Measurements from ENCODE around the gene METTL17. TPM values are rescaled to one million over a fixed set of nuclear protein-coding genes. Genes with fewer than 3 reads are reported as not detected.
A peak's percentile ranks its signal among the peaks of the same experiment; 100 is the strongest.

METTL17 gene
- total and polyA plus RNA-seq, 4 donors = 20.0 to 88.6 (median 45.3) TPM

DNA sequence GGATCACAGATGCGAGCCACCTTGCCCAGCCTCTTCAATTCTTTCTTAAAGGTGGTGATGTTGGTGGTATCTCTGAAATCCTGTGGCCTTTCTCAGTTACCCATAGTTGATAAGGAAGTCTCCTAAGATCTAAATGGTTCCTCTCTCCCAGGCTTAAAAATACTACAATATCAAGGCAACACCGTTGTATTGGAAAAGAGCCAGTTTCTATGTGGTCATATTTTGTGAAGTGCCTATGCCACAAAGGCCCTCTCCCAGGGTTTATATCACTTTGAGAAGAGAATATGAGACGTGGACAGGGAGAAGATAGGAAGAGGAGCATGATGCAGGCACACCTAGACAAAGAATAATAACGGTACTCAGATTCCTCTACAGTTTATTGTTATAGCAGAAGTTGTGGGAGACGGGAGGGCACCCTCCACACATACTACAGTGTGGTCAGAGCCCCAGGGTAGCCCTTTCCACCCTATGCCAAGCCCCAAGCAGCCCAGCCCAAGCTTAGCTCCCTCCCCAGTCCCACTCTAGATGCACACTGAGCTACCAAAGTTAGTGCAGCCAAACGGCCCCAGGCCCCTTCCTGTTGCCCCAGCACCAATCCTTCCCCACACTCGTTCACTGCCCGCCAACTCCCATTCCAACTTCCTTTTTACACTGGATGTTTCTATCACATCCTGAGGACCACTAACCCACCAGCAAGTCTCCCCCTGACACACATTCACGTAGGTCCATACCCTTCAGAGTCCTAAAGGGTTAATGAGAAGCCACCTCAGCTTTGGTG, 26.8 kb downstream of the METTL17 start:
- Histone ChIP-seq H3K9me3 (ENCODE audit: control insufficient read depth, low read length) (no peaks in the 10 kb centered on the region), H3K27me3 (ENCODE audit: control insufficient read depth in 1 of 2, insufficient read depth in 2 of 2, low read length in 1 of 2) (no peaks in the 10 kb centered on the region), H3K27ac (ENCODE audit: low read depth in 1 of 2, low read length in 2 of 2) (no peak overlapping the region), H3K36me3 (ENCODE audit: control insufficient read depth in 1 of 2, insufficient read depth in 2 of 2, low read length in 1 of 2) (peaks cover 0 to 5% of the 10 kb centered on the region in 2 donors), H3K4me3 (ENCODE audit: low read length in 2 of 2) (no peak overlapping the region), H3K4me1 (ENCODE audit: control insufficient read depth in 1 of 2, insufficient read depth in 2 of 2, low read length in 2 of 2) (no peaks in the 10 kb centered on the region)
- WGBS, 2 donors = 62 to 66% methylated on average over 9 of the region's 9 CpGs
- ATAC-seq (ENCODE audit: low FRiP score) = no peak
- intact Hi-C loops (cut with DNase I) = loop anchor here (5.0 kb wide), 2 partner anchors 76 to 91 kb away; no protein-coding TSS in a partner anchor
- no peak for DNase-seq

GRCh38 chr14:21017528-21018245, 27.9 kb downstream of the METTL17 start:
- DNase-seq (no peak), ATAC-seq (ENCODE audit: low FRiP score) (no peak)
- no peaks in the 10 kb centered on the region for H3K9me3 ChIP-seq (ENCODE audit: control insufficient read depth, low read length)
- H3K4me1 ChIP-seq (ENCODE audit: control insufficient read depth in 1 of 2, insufficient read depth in 2 of 2, low read length in 2 of 2) = no peaks in the 10 kb centered on the region
- H3K4me3 ChIP-seq (ENCODE audit: low read length in 2 of 2) = no peak overlapping the region
- WGBS, 2 donors = 83 to 86% methylated on average over 28 of the region's 28 CpGs
- no peak overlapping the region for H3K27ac ChIP-seq (ENCODE audit: low read depth in 1 of 2, low read length in 2 of 2)
- H3K27me3 ChIP-seq (ENCODE audit: control insufficient read depth in 1 of 2, insufficient read depth in 2 of 2, low read length in 1 of 2) = no peaks in the 10 kb centered on the region
- intact Hi-C loops (cut with DNase I) = loop anchor here (5.0 kb wide), 2 partner anchors 75 to 90 kb away; no protein-coding TSS in a partner anchor
- peaks cover 0 to 5% of the 10 kb centered on the region in 2 donors for H3K36me3 ChIP-seq (ENCODE audit: control insufficient read depth in 1 of 2, insufficient read depth in 2 of 2, low read length in 1 of 2)

- DNase-seq = no peak
- ATAC-seq (ENCODE audit: low FRiP score) = no peak
- Histone ChIP-seq H3K4me3 (ENCODE audit: low read length in 2 of 2) (no peak overlapping the region), H3K9me3 (ENCODE audit: control insufficient read depth, low read length) (no peaks in the 10 kb centered on the region), H3K4me1 (ENCODE audit: control insufficient read depth in 1 of 2, insufficient read depth in 2 of 2, low read length in 2 of 2) (no peaks in the 10 kb centered on the region), H3K27ac (ENCODE audit: low read depth in 1 of 2, low read length in 2 of 2) (no peak overlapping the region), H3K27me3 (ENCODE audit: control insufficient read depth in 1 of 2, insufficient read depth in 2 of 2, low read length in 1 of 2) (no peaks in the 10 kb centered on the region), H3K36me3 (ENCODE audit: control insufficient read depth in 1 of 2, insufficient read depth in 2 of 2, low read length in 1 of 2) (peaks cover 0 to 5% of the 10 kb centered on the region in 2 donors)
- WGBS, 2 donors = 85 to 92% methylated on average over 7 of the region's 7 CpGs
- intact Hi-C loops (cut with DNase I) = loop anchor here (5.0 kb wide), 2 partner anchors 74 to 89 kb away; no protein-coding TSS in a partner anchor
Measured at GRCh38 chr14:21018286-21018685, 28.5 kb downstream of the METTL17 start.

GRCh38 chr14:21018781-21019180, 29.0 kb downstream of the METTL17 start:
- DNase-seq = no peak
- Histone ChIP-seq H3K27ac (ENCODE audit: low read depth in 1 of 2, low read length in 2 of 2) (no peak overlapping the region), H3K36me3 (ENCODE audit: control insufficient read depth in 1 of 2, insufficient read depth in 2 of 2, low read length in 1 of 2) (peaks cover 0 to 5% of the 10 kb centered on the region in 2 donors), H3K4me1 (ENCODE audit: control insufficient read depth in 1 of 2, insufficient read depth in 2 of 2, low read length in 2 of 2) (no peaks in the 10 kb centered on the region), H3K4me3 (ENCODE audit: low read length in 2 of 2) (no peak overlapping the region), H3K27me3 (ENCODE audit: control insufficient read depth in 1 of 2, insufficient read depth in 2 of 2, low read length in 1 of 2) (no peaks in the 10 kb centered on the region), H3K9me3 (ENCODE audit: control insufficient read depth, low read length) (no peaks in the 10 kb centered on the region)
- intact Hi-C loops (cut with DNase I) = loop anchor here (5.0 kb wide), 2 partner anchors 74 to 89 kb away; no protein-coding TSS in a partner anchor
- 92 to 97% methylated on average over 3 of the region's 3 CpGs for WGBS, 2 donors
- no peak for ATAC-seq (ENCODE audit: low FRiP score)

- no peak for ATAC-seq (ENCODE audit: low FRiP score)
- Histone ChIP-seq H3K4me1 (ENCODE audit: control insufficient read depth in 1 of 2, insufficient read depth in 2 of 2, low read length in 2 of 2) (no peaks in the 10 kb centered on the region), H3K27me3 (ENCODE audit: control insufficient read depth in 1 of 2, insufficient read depth in 2 of 2, low read length in 1 of 2) (no peaks in the 10 kb centered on the region), H3K4me3 (ENCODE audit: low read length in 2 of 2) (no peak overlapping the region), H3K36me3 (ENCODE audit: control insufficient read depth in 1 of 2, insufficient read depth in 2 of 2, low read length in 1 of 2) (peaks cover 0 to 5% of the 10 kb centered on the region in 2 donors), H3K27ac (ENCODE audit: low read depth in 1 of 2, low read length in 2 of 2) (no peak overlapping the region), H3K9me3 (ENCODE audit: control insufficient read depth, low read length) (no peaks in the 10 kb centered on the region)
- no peak for DNase-seq
- WGBS, 2 donors = 54 to 62% methylated on average over 1 of the region's 1 CpG
- intact Hi-C loops (cut with DNase I) = loop anchor here (5.0 kb wide), 2 partner anchors 73 to 88 kb away; no protein-coding TSS in a partner anchor
Measured at GRCh38 chr14:21019366-21019765, 29.6 kb downstream of the METTL17 start.

DNA sequence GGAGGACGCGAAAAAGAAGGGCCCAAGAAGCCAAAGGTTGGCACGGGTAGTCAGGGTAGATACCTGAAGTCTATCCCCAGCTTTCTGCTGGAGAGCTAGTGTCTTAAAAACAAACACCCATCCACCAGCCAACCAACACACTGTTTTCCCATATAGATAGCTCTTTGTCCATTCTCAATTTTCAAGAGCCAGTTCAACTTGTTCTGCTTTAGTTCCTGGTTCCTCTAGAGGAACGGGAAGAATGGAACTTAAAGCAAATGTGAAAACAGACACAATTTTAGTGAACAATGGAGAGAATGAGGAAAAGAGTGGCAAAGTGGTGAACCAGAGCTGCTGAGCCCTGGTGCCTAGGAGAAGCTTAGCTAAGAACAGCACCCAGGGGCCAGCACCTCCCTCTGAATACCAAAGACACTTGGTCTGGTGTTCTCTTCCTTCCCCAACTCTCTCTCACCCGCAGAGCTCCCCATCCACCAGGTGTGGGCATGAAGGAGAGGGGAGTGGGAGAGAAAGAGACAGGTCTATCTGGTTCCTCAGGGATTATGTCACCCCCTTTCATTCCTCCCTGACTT, 31.3 kb downstream of the METTL17 start:
- no peaks in the 10 kb centered on the region for H3K9me3 ChIP-seq (ENCODE audit: control insufficient read depth, low read length)
- no peak overlapping the region for H3K27ac ChIP-seq (ENCODE audit: low read depth in 1 of 2, low read length in 2 of 2)
- H3K4me1 ChIP-seq (ENCODE audit: control insufficient read depth in 1 of 2, insufficient read depth in 2 of 2, low read length in 2 of 2) = no peaks in the 10 kb centered on the region
- H3K4me3 ChIP-seq (ENCODE audit: low read length in 2 of 2) = no peak overlapping the region
- intact Hi-C loops (cut with DNase I) = no loop called here
- WGBS, 2 donors = 87 to 90% methylated on average over 5 of the region's 5 CpGs
- peaks cover 0 to 5% of the 10 kb centered on the region in 2 donors for H3K36me3 ChIP-seq (ENCODE audit: control insufficient read depth in 1 of 2, insufficient read depth in 2 of 2, low read length in 1 of 2)
- H3K27me3 ChIP-seq (ENCODE audit: control insufficient read depth in 1 of 2, insufficient read depth in 2 of 2, low read length in 1 of 2) = no peaks in the 10 kb centered on the region
- ATAC-seq (ENCODE audit: low FRiP score) (no peak), DNase-seq (no peak)

GRCh38 chr14:21022686-21023085, 32.9 kb downstream of the METTL17 start:
- DNase-seq (no peak), ATAC-seq (ENCODE audit: low FRiP score) (no peak)
- H3K9me3 ChIP-seq (ENCODE audit: control insufficient read depth, low read length) = no peaks in the 10 kb centered on the region
- no peak overlapping the region for H3K4me3 ChIP-seq (ENCODE audit: low read length in 2 of 2)
- peaks cover 0 to 5% of the 10 kb centered on the region in 2 donors for H3K36me3 ChIP-seq (ENCODE audit: control insufficient read depth in 1 of 2, insufficient read depth in 2 of 2, low read length in 1 of 2)
- no peaks in the 10 kb centered on the region for H3K27me3 ChIP-seq (ENCODE audit: control insufficient read depth in 1 of 2, insufficient read depth in 2 of 2, low read length in 1 of 2)
- WGBS, 2 donors = 82 to 83% methylated on average over 5 of the region's 5 CpGs
- peaks cover 0 to 3% of the 10 kb centered on the region in 2 donors for H3K4me1 ChIP-seq (ENCODE audit: control insufficient read depth in 1 of 2, insufficient read depth in 2 of 2, low read length in 2 of 2)
- no peak overlapping the region for H3K27ac ChIP-seq (ENCODE audit: low read depth in 1 of 2, low read length in 2 of 2)
- intact Hi-C loops (cut with DNase I) = no loop called here

GRCh38 chr14:21023174-21023573, 33.4 kb downstream of the METTL17 start:
- Histone ChIP-seq H3K27me3 (ENCODE audit: control insufficient read depth in 1 of 2, insufficient read depth in 2 of 2, low read length in 1 of 2) (no peaks in the 10 kb centered on the region), H3K4me3 (ENCODE audit: low read length in 2 of 2) (no peak overlapping the region), H3K27ac (ENCODE audit: low read depth in 1 of 2, low read length in 2 of 2) (no peak overlapping the region), H3K4me1 (ENCODE audit: control insufficient read depth in 1 of 2, insufficient read depth in 2 of 2, low read length in 2 of 2) (peaks cover 0 to 3% of the 10 kb centered on the region in 2 donors), H3K36me3 (ENCODE audit: control insufficient read depth in 1 of 2, insufficient read depth in 2 of 2, low read length in 1 of 2) (peaks cover 0 to 5% of the 10 kb centered on the region in 2 donors), H3K9me3 (ENCODE audit: control insufficient read depth, low read length) (no peaks in the 10 kb centered on the region)
- DNase-seq (peak in 1 of 2 donors; percentile 64), ATAC-seq (ENCODE audit: low FRiP score) (no peak)
- WGBS, 2 donors = 66 to 76% methylated on average over 7 of the region's 7 CpGs
- intact Hi-C loops (cut with DNase I) = no loop called here
